Activated T-cell treated with anti-CD3 and anti-CD28 coated beads for 1 hour (primary cell): ENCODE measurements around the gene ARSB.
"Not testable (repeated sequence)": the region's sequence is repeated elsewhere in the genome, so short reads cannot be mapped to it uniquely, and the experiment has no call there.

Source experiments
- DNase-seq: peaks from one replicate; pipeline ENCODE4 v3.0.0-alpha.2; 2020; ENCODE audit warnings: low read depth

The ARSB gene

GRCh38 chr5:78993165-78993564 lies 8.1 kb upstream of the ARSB start:
- DNase-seq, result no peak

DNA sequence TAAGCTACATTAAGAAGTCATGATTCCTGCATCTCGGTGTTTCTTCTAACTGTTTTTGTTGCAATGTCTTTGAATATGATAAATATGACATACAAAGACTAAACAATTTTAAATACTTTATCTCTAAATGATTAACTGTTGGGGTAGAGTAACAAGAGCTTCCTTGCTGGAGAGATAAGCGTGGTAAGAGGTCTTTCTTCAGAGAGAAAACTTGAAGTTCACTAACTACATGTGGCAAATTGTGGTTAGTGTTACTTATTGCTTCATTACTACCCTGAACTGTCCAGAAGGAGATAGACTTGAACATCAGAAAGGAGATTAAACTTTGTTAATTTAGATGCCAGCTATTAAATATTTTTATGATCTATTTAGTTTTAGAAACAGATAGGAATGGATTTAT lies 7.0 kb upstream of the ARSB start:
- no peak for DNase-seq

- DNase-seq, result no peak
These were observed 4.0 kb upstream of the ARSB start for GRCh38 chr5:78989080-78989479.

GRCh38 chr5:78985725-78986223 lies 664 bp upstream of the ARSB start:
- DNase-seq, result peak; percentile 5

DNA sequence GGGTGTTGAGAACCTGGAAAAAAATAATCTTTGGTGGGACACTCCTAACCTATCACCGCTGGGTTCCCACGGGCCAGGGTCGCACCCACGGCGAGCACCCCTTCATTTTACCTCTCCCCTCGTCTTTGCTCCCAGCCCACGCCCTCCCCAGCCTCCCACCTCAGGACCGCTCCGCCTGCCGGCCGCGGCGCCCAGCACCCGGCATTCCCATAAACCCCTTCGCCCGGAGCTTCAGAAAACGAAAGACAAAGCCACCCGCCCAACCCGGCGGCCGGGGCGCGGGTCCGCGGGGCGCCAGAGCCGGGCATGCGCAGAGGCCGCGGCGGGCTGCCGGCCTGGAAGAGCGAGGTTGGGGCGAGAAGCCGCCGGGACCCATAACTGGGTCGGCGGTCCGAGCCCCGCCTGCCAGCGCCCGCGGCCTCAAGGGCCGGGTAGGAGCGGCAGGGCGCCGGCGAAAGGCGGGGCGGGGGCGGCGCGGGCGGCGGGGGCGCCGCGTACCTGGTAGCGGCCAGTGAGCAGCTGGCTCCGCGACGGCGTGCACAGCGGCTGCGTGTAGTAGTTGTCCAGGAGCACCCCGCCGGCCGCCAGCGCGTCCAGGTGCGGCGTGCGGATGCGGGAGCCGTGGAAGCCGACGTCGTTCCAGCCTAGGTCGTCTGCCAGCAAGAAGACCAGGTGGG lies 533 bp downstream of the ARSB start:
- DNase-seq, result peak; percentile 66

GRCh38 chr5:78983601-78984438 lies 1.3 kb downstream of the ARSB start:
- DNase-seq, result no peak

- DNase-seq, result not testable (repeated sequence)
These were observed 1.9 kb downstream of the ARSB start for GRCh38 chr5:78983194-78983593.

DNA sequence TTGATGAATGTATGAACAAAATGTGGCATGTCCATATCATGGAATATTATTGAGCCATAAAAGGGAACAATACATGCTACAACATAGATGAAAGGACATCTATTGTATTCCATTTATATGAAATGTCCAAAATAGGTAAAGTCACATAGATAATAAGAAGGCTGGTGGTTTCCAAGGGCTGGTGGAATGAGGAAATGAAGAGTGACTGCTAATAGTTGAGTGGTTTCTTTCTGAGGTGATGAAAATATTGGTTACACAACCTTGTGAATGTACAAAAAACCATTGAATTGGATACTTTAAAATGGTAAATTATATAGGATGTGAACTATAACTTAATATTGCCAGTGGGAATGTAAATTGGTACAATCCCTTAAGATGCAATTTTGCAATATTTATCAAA lies 5.2 kb downstream of the ARSB start:
- no peak for DNase-seq

DNA sequence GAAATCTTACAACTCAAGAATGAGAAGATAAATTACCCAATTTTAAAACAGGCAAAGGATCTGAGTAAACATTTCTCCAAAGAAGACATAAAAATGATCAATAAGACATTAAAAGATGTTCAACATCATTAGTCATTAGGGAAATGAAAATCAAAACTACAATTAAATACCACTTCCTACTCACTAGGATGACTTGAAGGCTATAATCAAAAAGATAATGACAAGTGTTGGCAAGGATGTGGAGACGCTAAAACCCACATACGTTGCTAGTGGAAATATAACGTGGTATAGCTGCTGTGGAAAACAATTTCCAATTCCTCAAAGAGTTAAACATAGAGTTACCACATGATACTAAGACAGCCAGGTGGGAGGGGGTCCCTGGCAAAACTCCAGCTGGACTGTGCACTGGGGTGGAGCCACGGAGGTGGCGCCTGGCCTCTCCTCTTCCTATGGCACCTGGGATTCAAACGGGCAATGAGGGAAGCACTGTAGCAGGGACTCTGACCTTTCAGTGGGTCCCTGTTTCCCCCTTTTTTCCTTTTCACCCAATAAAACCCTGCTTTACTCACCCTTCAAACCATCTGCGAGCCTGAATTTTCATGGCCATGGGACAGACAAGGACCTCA lies 5.9 kb downstream of the ARSB start:
- no peak for DNase-seq

DNA sequence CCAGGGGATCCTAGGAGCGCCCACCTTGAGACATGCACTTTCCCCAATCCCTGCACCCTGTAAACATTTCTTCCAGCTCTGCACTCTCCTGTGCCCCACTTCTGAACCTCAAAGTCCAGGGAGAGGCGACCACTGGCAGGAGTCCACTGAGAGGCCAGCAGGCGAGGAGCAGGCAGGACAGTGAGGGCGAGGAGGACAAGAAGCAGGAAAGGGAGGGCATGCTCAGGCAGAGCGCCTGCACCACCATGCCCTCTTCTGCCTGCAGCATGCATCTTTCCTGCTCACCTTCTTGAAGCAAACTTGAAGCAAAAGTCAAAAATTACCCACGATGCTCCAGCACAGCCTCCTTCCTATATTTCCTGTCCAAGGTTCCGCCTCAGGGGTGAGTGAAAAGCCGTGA lies 10.1 kb downstream of the ARSB start:
- DNase-seq, result no peak

- no peak for DNase-seq
These were observed 10.5 kb downstream of the ARSB start for GRCh38 chr5:78974601-78975000.

GRCh38 chr5:78974011-78974410 lies 11.1 kb downstream of the ARSB start:
- DNase-seq, result no peak

DNA sequence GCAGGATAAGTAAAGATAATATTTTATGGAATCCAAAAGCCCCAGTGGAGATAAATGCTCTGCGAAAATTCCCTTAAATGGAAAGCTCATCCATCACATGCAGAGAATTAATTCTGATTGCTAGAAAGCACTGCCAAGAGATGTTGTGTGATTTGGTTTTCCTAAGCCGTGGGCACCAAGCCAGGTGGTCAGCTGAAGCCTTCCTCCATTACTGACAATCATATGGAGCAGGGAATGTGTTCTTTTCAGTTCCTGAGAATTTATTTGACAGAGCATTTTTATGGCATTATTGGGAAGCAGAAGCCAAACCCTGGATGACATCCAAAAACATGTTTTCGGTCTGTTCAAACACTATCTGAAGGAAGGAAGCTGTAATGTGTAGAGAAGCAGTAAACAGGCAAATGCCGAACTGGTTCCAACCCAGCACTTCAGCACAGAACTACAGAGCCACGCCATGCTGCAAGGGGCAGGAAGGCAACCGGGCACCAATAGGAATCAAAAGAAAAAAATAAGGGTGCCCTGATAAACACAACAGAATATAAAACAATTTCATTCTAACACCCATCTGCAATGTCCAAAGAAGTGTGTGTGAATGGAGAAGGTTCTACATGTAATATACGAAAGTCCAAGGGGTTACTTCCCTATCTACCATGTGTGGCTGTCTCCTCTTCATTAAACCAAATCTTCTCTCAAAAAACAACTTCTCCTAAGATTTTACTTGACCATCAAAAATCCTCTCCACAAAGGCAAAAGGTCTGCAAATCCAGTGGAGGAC lies 12.3 kb downstream of the ARSB start:
- DNase-seq, result no peak

GRCh38 chr5:78971998-78972397 lies 13.1 kb downstream of the ARSB start:
- no peak for DNase-seq

GRCh38 chr5:78968781-78969180 lies 16.3 kb downstream of the ARSB start:
- no peak for DNase-seq

DNA sequence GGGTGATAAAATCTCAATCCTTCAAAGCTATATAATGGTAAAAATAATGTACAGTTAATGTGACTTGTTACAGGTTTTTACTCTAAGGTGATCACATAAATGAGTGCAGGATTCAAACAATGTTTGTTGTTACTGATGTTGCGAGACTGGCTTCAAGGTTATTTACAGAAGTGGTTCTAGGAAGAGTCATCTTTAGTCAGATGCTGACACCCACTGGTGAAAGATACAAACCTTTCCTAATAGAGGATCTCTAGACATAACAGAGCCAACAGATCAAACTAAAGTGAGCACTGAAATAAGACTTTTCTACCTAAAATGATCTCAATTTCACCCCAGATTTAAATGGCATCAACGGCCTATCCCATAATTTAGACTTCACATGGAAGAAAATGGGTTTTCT lies 20.2 kb downstream of the ARSB start:
- no peak for DNase-seq

DNA sequence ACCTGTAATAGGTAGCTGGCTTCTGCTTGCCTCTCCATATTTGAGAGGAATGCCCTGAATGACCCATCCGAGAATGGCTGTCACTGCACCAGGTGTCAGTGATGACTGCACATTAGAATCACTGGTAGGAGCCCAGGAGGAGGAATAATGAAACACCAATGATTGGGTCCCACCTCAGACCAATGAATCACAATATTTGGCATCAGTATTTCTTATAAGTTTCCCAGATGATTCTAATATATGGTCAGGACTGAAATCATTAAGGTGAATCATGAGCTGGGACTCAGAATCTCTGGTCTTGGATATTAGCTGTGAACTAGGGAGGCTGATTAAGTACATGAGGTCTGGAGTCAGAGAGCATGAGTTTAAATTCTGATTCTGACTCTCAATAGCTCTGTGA lies 23.4 kb downstream of the ARSB start:
- DNase-seq, result no peak

DNA sequence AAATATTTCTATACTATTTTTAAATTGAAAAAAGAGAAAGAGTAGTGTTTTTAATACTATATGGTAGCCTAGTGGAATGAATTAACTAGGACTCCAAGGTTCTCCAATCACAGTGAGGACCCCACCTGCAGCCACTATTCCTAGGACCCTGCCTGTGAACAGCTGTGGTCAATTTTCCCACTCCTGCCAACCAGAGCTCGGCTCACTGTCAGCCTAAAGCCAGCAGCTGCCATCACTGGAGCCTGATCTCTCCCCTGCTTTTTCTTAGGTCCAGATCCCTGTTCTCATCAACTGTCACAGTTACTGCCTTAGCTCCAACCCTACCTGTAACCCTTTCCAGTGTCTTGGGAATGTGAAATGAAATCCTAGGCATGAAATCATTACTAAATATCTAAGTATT lies 25.3 kb downstream of the ARSB start:
- no peak for DNase-seq

DNA sequence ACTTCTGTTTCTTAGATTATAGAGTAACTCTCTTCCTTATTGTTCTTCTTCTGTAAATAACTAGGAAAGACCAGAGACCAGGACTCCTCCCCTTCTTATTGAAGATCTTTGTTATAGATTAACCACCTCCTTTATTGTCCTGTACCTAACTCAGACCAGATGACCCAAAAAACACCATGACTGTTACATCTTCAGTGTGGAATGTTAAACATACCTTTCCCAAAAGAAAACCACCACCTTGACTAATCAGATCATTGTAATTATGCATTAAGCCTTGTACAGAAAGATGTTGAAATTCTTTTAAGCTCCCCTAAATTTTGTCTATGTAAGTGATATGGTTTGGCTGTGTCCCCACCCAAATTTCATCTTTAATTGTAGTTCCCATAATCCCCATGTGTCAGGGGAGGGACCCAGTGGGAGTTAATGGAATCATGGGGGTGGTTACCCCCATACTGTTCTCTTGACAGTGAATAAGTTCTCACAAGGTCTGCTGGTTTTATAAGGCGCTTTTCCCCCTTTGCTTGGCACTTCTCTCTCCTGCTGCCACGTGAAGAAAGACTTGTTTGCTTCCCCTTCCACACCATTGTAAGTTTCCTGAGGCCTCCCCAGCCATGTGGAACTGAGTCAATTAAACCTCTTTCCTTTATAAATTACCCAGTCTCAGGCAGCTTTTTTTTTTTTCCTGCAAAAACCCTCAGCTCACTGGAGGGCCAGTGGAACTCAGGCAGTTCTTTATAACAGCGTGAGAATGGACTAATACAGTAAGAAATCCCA lies 26.3 kb downstream of the ARSB start:
- DNase-seq, result no peak

DNA sequence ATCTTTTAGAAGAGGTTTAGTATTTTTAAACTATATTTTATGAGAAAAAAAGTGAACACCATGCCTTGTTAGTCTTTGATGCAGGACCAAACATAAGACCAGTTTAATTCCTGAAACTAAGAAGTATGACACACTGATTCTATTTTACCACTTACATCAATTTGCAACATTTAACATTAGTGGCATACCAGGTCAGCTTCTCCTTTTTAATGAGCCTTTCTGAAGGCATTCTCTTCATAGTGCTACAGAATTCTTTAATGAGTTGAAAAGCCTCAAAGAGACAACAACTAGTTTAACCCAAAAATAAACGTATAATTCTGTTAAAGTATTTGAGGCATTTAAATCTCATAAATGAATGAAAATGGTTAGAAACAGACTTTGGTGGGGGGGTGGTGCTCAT lies 28.2 kb downstream of the ARSB start:
- DNase-seq, result no peak

- no peak for DNase-seq
These were observed 31.9 kb downstream of the ARSB start for GRCh38 chr5:78953092-78953800.
